ENCODE data around the gene KCTD15.

DNA sequence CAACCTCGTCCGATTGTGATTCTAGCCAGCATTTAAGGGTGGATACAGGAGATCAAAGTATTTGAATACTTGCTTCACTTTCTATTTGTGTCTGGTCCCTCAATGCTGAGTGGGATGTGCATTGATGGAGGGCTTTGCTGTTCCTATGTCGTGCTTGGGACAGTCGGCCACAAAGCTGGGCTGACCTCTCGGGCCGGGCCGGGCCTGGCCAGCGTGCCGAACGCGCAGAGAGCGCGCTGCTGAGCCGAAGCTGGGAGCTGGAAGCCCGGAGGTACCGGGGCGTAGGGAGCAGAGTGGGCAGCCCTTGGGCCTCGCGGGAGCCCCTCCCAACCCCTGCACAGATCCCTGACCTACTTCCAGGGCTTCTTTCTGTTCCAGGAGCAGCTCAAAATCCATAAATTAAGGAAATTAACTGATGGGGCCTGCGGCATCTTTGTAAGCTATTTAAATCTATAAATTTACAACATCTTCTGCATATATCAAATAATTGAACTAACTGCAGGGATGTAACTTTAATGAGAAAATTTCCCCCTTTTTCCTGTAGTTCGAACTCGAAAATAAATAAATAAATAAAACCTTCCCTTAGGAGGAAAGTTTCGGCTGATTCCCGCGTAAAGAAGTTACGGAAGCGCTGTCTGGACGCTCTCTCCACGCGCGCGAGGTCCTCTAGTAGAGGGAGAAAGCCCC is 1.8 kb upstream of the KCTD15 start:
- peak in 2 of 11 experiments; percentile 64 to 74 for TF ChIP-seq CTCF (IDR thresholded peaks at IDR 0.05 in 8 of 11, conservative IDR thresholded peaks at IDR 0.05 in 3 of 11)
- no peak for TF ChIP-seq POLR2A (IDR thresholded peaks at IDR 0.05)
- TF ChIP-seq POLR2AphosphoS5 (IDR thresholded peaks at IDR 0.05): peak in 2 of 3 donors; percentile 19 to 41
